ENCODE results near the gene PTPMT1.
A peak's percentile ranks its signal among the peaks of the same experiment; 100 is the strongest.

PTPMT1 gene

GRCh38 chr11:47586098-47586855, 20.9 kb downstream of the PTPMT1 start, which contains the start of gene FAM180B:
FAM180B (plus strand) TSS chr11:47586678; CDS start chr11:47586769, 91 bp downstream.
- Histone ChIP-seq H3K4me1 (ENCODE audit: control insufficient read depth, insufficient read depth, low read length) (no peaks in the 10 kb centered on the region), H3K4me3 (ENCODE audit: low read depth, low read length) (no peak within 1 kb of the TSS), H3K9me3 (ENCODE audit: control insufficient read depth, insufficient read depth, low read depth, low read length) (no peaks in the 10 kb centered on the region), H3K27me3 (ENCODE audit: control insufficient read depth, insufficient read depth, low read length) (no peaks in the 10 kb centered on the region), H3K27ac (ENCODE audit: low read depth, low read length) (no peak within 1 kb of the TSS), H3K9ac (ENCODE audit: low read length) (no peak within 1 kb of the TSS), H3K36me3 (ENCODE audit: control insufficient read depth, insufficient read depth, low read length) (peaks cover 32% of the 10 kb centered on the region)

- H3K27ac ChIP-seq (ENCODE audit: low read depth, low read length) = no peak overlapping the region
- H3K36me3 ChIP-seq (ENCODE audit: control insufficient read depth, insufficient read depth, low read length) = peaks cover 23% of the 10 kb centered on the region
- H3K4me3 ChIP-seq (ENCODE audit: low read depth, low read length) = no peak overlapping the region
- peaks cover 5% of the 10 kb centered on the region for H3K27me3 ChIP-seq (ENCODE audit: control insufficient read depth, insufficient read depth, low read length)
- peaks cover 7% of the 10 kb centered on the region; the same call in 1 of the 2 replicates for H3K4me1 ChIP-seq (ENCODE audit: control insufficient read depth, insufficient read depth, low read length)
- no peaks in the 10 kb centered on the region for H3K9me3 ChIP-seq (ENCODE audit: control insufficient read depth, insufficient read depth, low read depth, low read length)
- H3K9ac ChIP-seq (ENCODE audit: low read length) = no peak overlapping the region
Measured at GRCh38 chr11:47587039-47587716, 21.8 kb downstream of the PTPMT1 start.

- peaks cover 11% of the 10 kb centered on the region for H3K27me3 ChIP-seq (ENCODE audit: control insufficient read depth, insufficient read depth, low read length)
- no peak overlapping the region for H3K4me3 ChIP-seq (ENCODE audit: low read depth, low read length)
- H3K4me1 ChIP-seq (ENCODE audit: control insufficient read depth, insufficient read depth, low read length) = peaks cover 9% of the 10 kb centered on the region; the same call in 1 of the 2 replicates
- H3K9ac ChIP-seq (ENCODE audit: low read length) = no peak overlapping the region
- no peak overlapping the region for H3K27ac ChIP-seq (ENCODE audit: low read depth, low read length)
- no peaks in the 10 kb centered on the region for H3K9me3 ChIP-seq (ENCODE audit: control insufficient read depth, insufficient read depth, low read depth, low read length)
- peaks cover 17% of the 10 kb centered on the region for H3K36me3 ChIP-seq (ENCODE audit: control insufficient read depth, insufficient read depth, low read length)
Measured at GRCh38 chr11:47587723-47588326, 22.4 kb downstream of the PTPMT1 start.

- H3K4me1 ChIP-seq (ENCODE audit: control insufficient read depth, insufficient read depth, low read length) = peaks cover 15% of the 10 kb centered on the region
- no peaks in the 10 kb centered on the region for H3K9me3 ChIP-seq (ENCODE audit: control insufficient read depth, insufficient read depth, low read depth, low read length)
- H3K36me3 ChIP-seq (ENCODE audit: control insufficient read depth, insufficient read depth, low read length) = peaks cover 4% of the 10 kb centered on the region
- no peak overlapping the region for H3K4me3 ChIP-seq (ENCODE audit: low read depth, low read length)
- no peak overlapping the region for H3K9ac ChIP-seq (ENCODE audit: low read length)
- no peak overlapping the region for H3K27ac ChIP-seq (ENCODE audit: low read depth, low read length)
- peaks cover 24% of the 10 kb centered on the region for H3K27me3 ChIP-seq (ENCODE audit: control insufficient read depth, insufficient read depth, low read length)
Measured at GRCh38 chr11:47589118-47589517, 23.7 kb downstream of the PTPMT1 start.

GRCh38 chr11:47589584-47589976, 24.2 kb downstream of the PTPMT1 start:
- H3K4me1 ChIP-seq (ENCODE audit: control insufficient read depth, insufficient read depth, low read length) = peaks cover 18% of the 10 kb centered on the region

GRCh38 chr11:47589977-47590861, 24.8 kb downstream of the PTPMT1 start:
- Histone ChIP-seq H3K9ac (ENCODE audit: low read length) (no peak overlapping the region), H3K27ac (ENCODE audit: low read depth, low read length) (no peak overlapping the region), H3K27me3 (ENCODE audit: control insufficient read depth, insufficient read depth, low read length) (peaks cover 35% of the 10 kb centered on the region), H3K9me3 (ENCODE audit: control insufficient read depth, insufficient read depth, low read depth, low read length) (no peaks in the 10 kb centered on the region), H3K4me1 (ENCODE audit: control insufficient read depth, insufficient read depth, low read length) (peaks cover 22% of the 10 kb centered on the region), H3K36me3 (ENCODE audit: control insufficient read depth, insufficient read depth, low read length) (no peaks in the 10 kb centered on the region), H3K4me3 (ENCODE audit: low read depth, low read length) (peak overlapping the region; percentile 43; the same call in 1 of the 2 replicates)

More at GRCh38 chr11:47589584-47589976, 24.2 kb downstream of the PTPMT1 start:
- Histone ChIP-seq H3K27ac (ENCODE audit: low read depth, low read length) (no peak overlapping the region), H3K36me3 (ENCODE audit: control insufficient read depth, insufficient read depth, low read length) (no peaks in the 10 kb centered on the region), H3K9ac (ENCODE audit: low read length) (no peak overlapping the region), H3K27me3 (ENCODE audit: control insufficient read depth, insufficient read depth, low read length) (peaks cover 29% of the 10 kb centered on the region), H3K9me3 (ENCODE audit: control insufficient read depth, insufficient read depth, low read depth, low read length) (no peaks in the 10 kb centered on the region), H3K4me3 (ENCODE audit: low read depth, low read length) (peak overlapping the region; percentile 43; the same call in 1 of the 2 replicates)

GRCh38 chr11:47591764-47592163, 26.4 kb downstream of the PTPMT1 start:
- Histone ChIP-seq H3K4me3 (ENCODE audit: low read depth, low read length) (no peak overlapping the region), H3K27me3 (ENCODE audit: control insufficient read depth, insufficient read depth, low read length) (peaks cover 45% of the 10 kb centered on the region), H3K4me1 (ENCODE audit: control insufficient read depth, insufficient read depth, low read length) (peaks cover 22% of the 10 kb centered on the region), H3K9me3 (ENCODE audit: control insufficient read depth, insufficient read depth, low read depth, low read length) (no peaks in the 10 kb centered on the region), H3K27ac (ENCODE audit: low read depth, low read length) (no peak overlapping the region), H3K36me3 (ENCODE audit: control insufficient read depth, insufficient read depth, low read length) (no peaks in the 10 kb centered on the region), H3K9ac (ENCODE audit: low read length) (no peak overlapping the region)

GRCh38 chr11:47592251-47592650, 26.9 kb downstream of the PTPMT1 start:
- Histone ChIP-seq H3K27me3 (ENCODE audit: control insufficient read depth, insufficient read depth, low read length) (peaks cover 45% of the 10 kb centered on the region), H3K36me3 (ENCODE audit: control insufficient read depth, insufficient read depth, low read length) (no peaks in the 10 kb centered on the region), H3K9ac (ENCODE audit: low read length) (no peak overlapping the region), H3K4me1 (ENCODE audit: control insufficient read depth, insufficient read depth, low read length) (peaks cover 22% of the 10 kb centered on the region), H3K9me3 (ENCODE audit: control insufficient read depth, insufficient read depth, low read depth, low read length) (no peaks in the 10 kb centered on the region), H3K27ac (ENCODE audit: low read depth, low read length) (no peak overlapping the region), H3K4me3 (ENCODE audit: low read depth, low read length) (no peak overlapping the region)

- no peaks in the 10 kb centered on the region for H3K9me3 ChIP-seq (ENCODE audit: control insufficient read depth, insufficient read depth, low read depth, low read length)
- H3K27me3 ChIP-seq (ENCODE audit: control insufficient read depth, insufficient read depth, low read length) = peaks cover 45% of the 10 kb centered on the region
- H3K27ac ChIP-seq (ENCODE audit: low read depth, low read length) = no peak overlapping the region
- no peak overlapping the region for H3K9ac ChIP-seq (ENCODE audit: low read length)
- no peaks in the 10 kb centered on the region for H3K36me3 ChIP-seq (ENCODE audit: control insufficient read depth, insufficient read depth, low read length)
- peaks cover 22% of the 10 kb centered on the region for H3K4me1 ChIP-seq (ENCODE audit: control insufficient read depth, insufficient read depth, low read length)
- H3K4me3 ChIP-seq (ENCODE audit: low read depth, low read length) = peak overlapping the region; percentile 72; the same call in 1 of the 2 replicates
Measured at GRCh38 chr11:47592970-47593369, 27.6 kb downstream of the PTPMT1 start.

GRCh38 chr11:47593492-47593933, 28.1 kb downstream of the PTPMT1 start:
- Histone ChIP-seq H3K4me1 (ENCODE audit: control insufficient read depth, insufficient read depth, low read length) (peaks cover 22% of the 10 kb centered on the region), H3K27me3 (ENCODE audit: control insufficient read depth, insufficient read depth, low read length) (peaks cover 45% of the 10 kb centered on the region), H3K9me3 (ENCODE audit: control insufficient read depth, insufficient read depth, low read depth, low read length) (no peaks in the 10 kb centered on the region), H3K4me3 (ENCODE audit: low read depth, low read length) (peak overlapping the region; percentile 72), H3K27ac (ENCODE audit: low read depth, low read length) (no peak overlapping the region), H3K36me3 (ENCODE audit: control insufficient read depth, insufficient read depth, low read length) (no peaks in the 10 kb centered on the region), H3K9ac (ENCODE audit: low read length) (peak overlapping the region; percentile 1)

Data from HUES6 (cell line).